Skeletal muscle tissue (tissue), 4 donors: ENCODE data around the gene FRMD1. TPM values are rescaled to one million over a fixed set of nuclear protein-coding genes. Genes with fewer than 3 reads are reported as not detected.

ENCODE experiments used
- H3K27ac ChIP-seq: one replicate; pipeline ENCODE4 v1.7.0; 2013; ENCODE audit warnings: mild to moderate bottlenecking, low read depth, low read length, inconsistent platforms
- H3K27me3 ChIP-seq, 3 donors: one replicate each; pipeline ENCODE4 v1.7.0; 2013; ENCODE audit warnings: low read length in 3 of 3; ENCODE audit not compliant: control insufficient read depth in 3 of 3, insufficient read depth in 3 of 3
- H3K36me3 ChIP-seq, 3 donors: one replicate each; pipeline ENCODE4 v1.7.0; 2013; ENCODE audit warnings: low read length in 3 of 3; ENCODE audit not compliant: control insufficient read depth in 3 of 3, insufficient read depth in 3 of 3
- H3K4me1 ChIP-seq, 3 donors: one replicate each; pipeline ENCODE4 v1.7.0; 2013; ENCODE audit warnings: low read length in 3 of 3, mild to moderate bottlenecking in 3 of 3; ENCODE audit not compliant: control insufficient read depth in 3 of 3, insufficient read depth in 3 of 3
- H3K4me3 ChIP-seq, 3 donors: one replicate each; pipeline ENCODE4 v1.7.0; 2013; ENCODE audit warnings: low read length in 3 of 3
- H3K9ac ChIP-seq, 3 donors: one replicate each; pipeline ENCODE4 v1.7.0; 2013; ENCODE audit warnings: low read length in 3 of 3, mild to moderate bottlenecking in 3 of 3, moderate library complexity in 2 of 3, low read depth in 1 of 3
- H3K9me3 ChIP-seq, 3 donors: one replicate each; pipeline ENCODE4 v1.7.0; 2013; ENCODE audit warnings: low read length in 3 of 3; ENCODE audit not compliant: control insufficient read depth in 3 of 3
- total RNA-seq: library from RNA; depleted of rRNA; stranded (reverse); fragments of >200 nt; gene quantifications from one replicate; pipeline ENCODE4 v1.2.3, GENCODE V29; 2014
- donor health status: Osteomylitis.

The FRMD1 gene
- total RNA-seq, 1 donor from 2014 or later, result not detected

DNA sequence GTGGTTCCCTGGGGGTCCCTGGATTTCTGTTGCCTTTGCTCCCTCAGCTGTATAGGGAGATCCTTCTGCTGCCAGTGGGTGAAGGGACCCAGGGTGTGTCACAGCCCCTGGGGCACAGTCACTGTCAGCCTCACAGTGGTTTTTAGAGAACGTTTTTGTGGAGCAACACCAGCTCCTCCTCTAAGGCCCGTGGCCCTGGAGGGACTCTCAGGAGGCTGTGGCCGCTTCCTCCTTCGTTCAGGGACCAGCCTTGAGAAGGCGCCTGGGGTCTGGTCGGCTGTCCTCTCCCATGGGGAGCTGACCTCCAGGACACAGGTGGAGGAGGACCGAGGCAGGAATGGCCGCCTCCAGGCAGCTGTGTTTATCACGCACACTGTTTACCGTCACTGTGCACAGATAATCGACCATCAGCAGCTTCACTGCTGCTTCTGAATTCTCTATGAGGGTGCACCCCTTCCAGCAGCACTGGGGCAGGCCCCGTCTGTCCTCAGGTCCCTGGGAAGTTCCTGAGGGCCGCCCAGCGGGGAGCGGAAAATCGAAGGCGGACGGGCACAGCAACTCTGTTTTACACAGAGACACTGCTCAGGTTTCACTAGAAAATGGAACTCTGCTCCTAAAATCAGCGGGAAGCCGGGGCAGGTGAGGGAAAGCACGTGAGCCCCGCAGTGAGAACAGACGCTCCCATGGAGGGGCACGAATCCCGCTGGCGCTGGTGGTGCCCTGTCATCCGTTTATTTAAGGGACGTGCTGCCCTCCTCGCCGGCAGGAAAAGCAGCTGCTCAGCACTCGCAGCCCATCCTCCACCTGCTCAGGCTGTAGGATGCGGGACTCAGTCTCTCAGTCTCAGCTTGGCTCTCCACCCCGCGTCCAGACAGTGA lies 10.4 kb upstream of the FRMD1 start:
- Histone ChIP-seq H3K4me3 (no peak overlapping the region), H3K4me1 (peaks cover 12 to 20% (median 15%) of the 10 kb centered on the region in 3 donors), H3K27ac (peak overlapping the region; percentile 47), H3K36me3 (no peaks in the 10 kb centered on the region), H3K9ac (no peak overlapping the region), H3K27me3 (peaks cover 0 to 9% (median 3%) of the 10 kb centered on the region in 3 donors), H3K9me3 (peaks cover 0 to 4% (median 0%) of the 10 kb centered on the region in 3 donors)

DNA sequence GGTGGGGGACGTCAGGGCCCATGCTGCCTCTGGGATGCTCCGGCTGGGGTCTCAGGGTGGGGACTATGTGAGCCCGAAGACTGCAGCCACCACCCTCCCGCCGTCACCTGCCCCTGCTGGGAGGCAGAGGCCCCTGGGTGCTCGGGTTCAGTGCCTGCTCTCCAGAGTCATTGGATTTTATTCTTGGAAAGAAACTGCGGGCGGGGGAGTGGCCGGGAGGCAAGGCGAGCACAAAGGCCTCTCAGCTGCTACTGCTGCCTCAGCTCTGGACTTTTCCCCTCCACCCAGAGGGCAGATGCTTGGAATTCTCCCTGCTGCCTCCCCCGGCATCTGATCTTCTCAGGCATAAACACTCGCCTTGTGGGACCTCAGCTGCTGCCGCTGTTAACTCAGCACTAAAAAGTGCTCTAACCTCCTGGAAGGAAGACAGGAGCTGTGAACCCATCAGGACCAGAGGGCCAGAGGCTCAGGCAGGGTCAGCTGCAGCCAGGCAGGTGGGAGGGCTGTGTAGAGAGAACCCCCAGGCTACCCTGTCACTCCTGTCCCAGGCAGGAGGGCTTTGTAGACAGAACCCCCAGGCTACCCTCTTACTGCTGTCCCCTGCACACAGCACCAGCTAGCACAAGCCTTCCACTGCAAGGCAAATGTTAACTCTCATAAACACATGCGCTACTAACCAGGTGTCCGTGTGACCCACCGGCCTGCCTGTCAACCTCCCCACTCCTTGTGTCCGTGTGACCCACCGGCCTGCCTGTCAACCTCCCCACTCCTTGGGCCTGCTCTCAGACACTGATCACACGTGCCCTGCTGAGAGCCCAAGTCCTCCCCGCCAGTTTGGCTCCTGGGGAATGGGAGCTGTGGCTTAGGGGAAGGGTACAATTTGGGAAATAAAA lies 9.4 kb upstream of the FRMD1 start:
- Histone ChIP-seq H3K9ac (peak overlapping the region in 1 of 3 donors; percentile 45), H3K4me3 (no peak overlapping the region), H3K4me1 (peaks cover 12 to 20% (median 15%) of the 10 kb centered on the region in 3 donors), H3K27me3 (peaks cover 0 to 9% (median 3%) of the 10 kb centered on the region in 3 donors), H3K36me3 (no peaks in the 10 kb centered on the region), H3K9me3 (peaks cover 0 to 4% (median 0%) of the 10 kb centered on the region in 3 donors), H3K27ac (peak overlapping the region; percentile 47)

DNA sequence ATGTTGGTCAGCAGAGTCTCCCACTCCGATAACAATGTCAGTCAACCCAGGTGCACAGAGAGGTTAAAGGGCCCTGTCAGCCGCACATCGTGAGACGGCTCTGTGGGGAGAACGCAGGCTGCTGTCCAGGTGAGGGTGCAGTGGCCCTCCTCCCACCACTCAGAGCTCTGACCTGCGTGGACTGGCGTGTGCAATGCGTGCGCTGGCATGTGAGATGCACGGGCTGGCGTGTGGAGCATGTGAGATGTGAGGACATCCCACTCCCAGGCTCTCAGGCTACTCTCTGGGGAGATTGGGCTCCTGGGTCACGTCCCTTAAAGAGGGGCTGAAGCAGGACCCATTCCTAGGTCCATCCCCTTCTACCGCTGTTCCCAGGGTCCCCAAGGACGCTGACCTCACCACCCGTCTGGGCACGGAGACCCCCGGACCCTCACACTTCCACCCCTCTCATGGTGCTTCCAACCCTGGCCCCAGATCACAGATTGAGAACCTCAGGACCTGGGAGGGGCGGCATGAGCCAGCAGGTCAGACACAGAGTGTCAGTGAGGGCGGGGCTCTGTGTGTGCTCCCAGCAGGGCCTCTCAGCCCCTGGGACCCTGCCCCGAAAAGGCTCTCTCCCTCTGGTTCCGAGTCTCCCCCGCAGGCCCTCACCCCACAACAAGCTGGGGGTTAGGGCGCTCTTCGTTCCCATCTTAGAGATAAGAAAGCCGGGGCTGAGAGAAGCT lies 8.6 kb upstream of the FRMD1 start:
- Histone ChIP-seq H3K36me3 (no peaks in the 10 kb centered on the region), H3K27me3 (peaks cover 0 to 9% (median 3%) of the 10 kb centered on the region in 3 donors), H3K4me3 (no peak overlapping the region), H3K27ac (no peak overlapping the region), H3K9me3 (peaks cover 0 to 2% (median 0%) of the 10 kb centered on the region in 3 donors), H3K4me1 (peaks cover 12 to 20% (median 15%) of the 10 kb centered on the region in 3 donors), H3K9ac (no peak overlapping the region)

GRCh38 chr6:168086616-168087015 lies 7.6 kb upstream of the FRMD1 start:
- Histone ChIP-seq H3K27ac (no peak overlapping the region), H3K27me3 (peaks cover 0 to 9% (median 3%) of the 10 kb centered on the region in 3 donors), H3K4me1 (peaks cover 12 to 20% (median 15%) of the 10 kb centered on the region in 3 donors), H3K9ac (no peak overlapping the region), H3K9me3 (no peaks in the 10 kb centered on the region), H3K4me3 (no peak overlapping the region), H3K36me3 (no peaks in the 10 kb centered on the region)

- Histone ChIP-seq H3K9ac (no peak overlapping the region), H3K27me3 (peaks cover 0 to 9% (median 3%) of the 10 kb centered on the region in 3 donors), H3K9me3 (no peaks in the 10 kb centered on the region), H3K4me3 (no peak overlapping the region), H3K4me1 (peaks cover 12 to 20% (median 15%) of the 10 kb centered on the region in 3 donors), H3K27ac (no peak overlapping the region), H3K36me3 (no peaks in the 10 kb centered on the region)
Measured at GRCh38 chr6:168086066-168086465, 7.1 kb upstream of the FRMD1 start.

DNA sequence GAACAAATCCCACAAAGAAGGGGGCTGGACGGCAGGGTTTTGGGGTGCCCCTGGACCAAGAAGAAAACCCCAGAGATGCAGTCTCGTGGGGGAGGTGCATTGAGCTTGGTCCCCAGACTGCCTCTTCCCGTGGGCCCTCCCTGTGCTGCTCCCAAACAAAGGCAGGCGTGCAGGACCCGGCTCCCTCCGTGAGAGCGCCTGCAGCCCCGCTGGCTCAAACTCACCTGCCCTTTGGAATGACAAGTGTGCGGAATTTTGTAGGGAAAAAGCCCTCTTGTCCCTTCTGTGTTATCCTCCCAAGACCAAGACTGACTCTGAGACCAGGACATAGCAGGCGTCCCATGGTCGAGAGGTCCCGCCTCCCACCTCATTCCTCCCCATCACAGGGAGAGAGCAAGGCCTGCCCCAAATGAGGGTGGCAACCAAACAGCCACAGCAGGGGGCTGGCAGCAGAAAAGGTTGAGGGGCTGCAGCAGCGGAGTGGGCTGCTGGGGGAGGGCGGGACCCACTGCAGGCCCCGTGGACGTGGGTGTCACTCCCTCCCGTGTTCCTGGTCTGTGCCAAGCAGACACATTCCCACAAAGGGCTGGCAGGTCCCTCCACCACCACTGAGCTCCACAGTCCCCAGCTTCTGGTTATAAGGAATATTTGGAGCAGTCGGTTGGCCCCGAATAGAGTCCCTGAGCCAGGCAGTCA lies 5.6 kb upstream of the FRMD1 start:
- H3K4me3 ChIP-seq, result no peak overlapping the region
- H3K4me1 ChIP-seq, result peaks cover 12 to 26% (median 18%) of the 10 kb centered on the region in 3 donors
- peaks cover 0 to 3% (median 0%) of the 10 kb centered on the region in 3 donors for H3K27me3 ChIP-seq

GRCh38 chr6:168083514-168083885 lies 4.5 kb upstream of the FRMD1 start:
- Histone ChIP-seq H3K4me3 (no peak overlapping the region), H3K27ac (no peak overlapping the region), H3K9me3 (no peaks in the 10 kb centered on the region), H3K4me1 (peaks cover 13 to 27% (median 25%) of the 10 kb centered on the region in 3 donors), H3K27me3 (peaks cover 0 to 3% (median 0%) of the 10 kb centered on the region in 3 donors), H3K9ac (no peak overlapping the region), H3K36me3 (no peaks in the 10 kb centered on the region)

More for the DNA sequence above, 5.6 kb upstream of the FRMD1 start:
- no peak overlapping the region for H3K27ac ChIP-seq
- no peak overlapping the region for H3K9ac ChIP-seq
- H3K9me3 ChIP-seq, result no peaks in the 10 kb centered on the region
- H3K36me3 ChIP-seq, result no peaks in the 10 kb centered on the region

DNA sequence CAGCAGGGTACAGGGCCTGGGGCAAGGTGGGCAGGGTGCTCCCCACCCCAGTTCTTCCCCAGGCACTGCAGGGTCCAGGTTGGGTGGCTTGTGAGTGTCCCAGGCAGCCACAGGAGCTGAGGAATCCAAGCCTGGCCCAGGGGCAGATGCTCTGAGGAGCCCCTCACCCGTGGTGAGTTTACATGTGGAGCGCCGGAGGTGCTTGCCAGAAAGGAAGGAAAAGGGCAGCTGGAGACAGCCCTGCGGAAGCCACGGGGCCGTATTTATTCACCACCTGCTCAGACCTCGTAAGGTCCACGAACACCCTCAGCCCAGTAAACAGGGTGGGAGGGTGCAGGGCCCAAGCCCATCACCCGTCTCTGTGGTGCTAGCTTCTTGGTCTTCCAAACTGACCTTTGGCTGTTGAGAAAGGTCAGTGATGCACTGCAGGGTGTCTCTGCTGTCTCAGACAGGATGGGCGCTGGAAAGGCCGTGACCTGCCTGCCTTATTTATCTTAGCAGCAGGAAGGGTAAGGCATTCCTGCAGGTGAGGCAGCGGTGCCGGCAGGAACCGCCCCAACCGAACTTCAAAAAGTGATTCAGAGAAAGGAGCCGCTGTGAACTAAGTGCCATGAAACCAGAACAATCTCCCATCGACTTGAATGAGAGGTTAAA lies 4.0 kb upstream of the FRMD1 start:
- Histone ChIP-seq H3K27me3 (peaks cover 0 to 3% (median 0%) of the 10 kb centered on the region in 3 donors), H3K9me3 (no peaks in the 10 kb centered on the region), H3K4me3 (no peak overlapping the region), H3K9ac (no peak overlapping the region), H3K36me3 (no peaks in the 10 kb centered on the region), H3K4me1 (peaks cover 8 to 22% (median 19%) of the 10 kb centered on the region in 3 donors), H3K27ac (no peak overlapping the region)
